OCI-LY3 (cell line): ENCODE measurements around the gene GPR52.

Experiments used
- H2AFZ ChIP-seq: fragments of 200-600, 300-600 bp; shearing (Covaris generic); 2 replicates; pipeline ENCODE4 v1.6.0; 2014; ENCODE audit warnings: antibody characterized with exemption, low read depth, low read length
- H3K27ac ChIP-seq: fragments of 200-600, 300-600 bp; sonication (generic); 2 replicates; pipeline ENCODE4 v1.5.1; 2014; ENCODE audit warnings: mild to moderate bottlenecking, low read length, moderate library complexity, mixed read lengths
- H3K27me3 ChIP-seq: fragments of 200-600, 300-600 bp; sonication (generic); 2 replicates; pipeline ENCODE4 v1.6.1; 2014; ENCODE audit warnings: low read depth, low read length, mixed read lengths
- H3K36me3 ChIP-seq: fragments of 200-600, 300-600 bp; sonication (generic); replicated peaks from 2 replicates; pipeline ENCODE3; 2014; ENCODE audit warnings: low read depth, low read length, mixed read lengths
- H3K4me1 ChIP-seq: fragments of 300-600, 200-600 bp; sonication (generic); 2 replicates; pipeline ENCODE4 v1.6.1; 2014; ENCODE audit warnings: low read length, mixed read lengths
- H3K4me2 ChIP-seq: fragments of 200-600, 300-600 bp; sonication (generic); 2 replicates; pipeline ENCODE4 v1.6.1; 2014; ENCODE audit warnings: low read length, mixed read lengths
- H3K4me3 ChIP-seq: fragments of 300-600, 200-600 bp; sonication (generic); 2 replicates; pipeline ENCODE4 v1.5.1; 2014; ENCODE audit warnings: antibody characterized with exemption, mild to moderate bottlenecking, low read length, moderate library complexity
- H3K79me2 ChIP-seq: fragments of 300-600, 200-600 bp; shearing (Covaris generic); 2 replicates; pipeline ENCODE4 v1.6.1; 2014; ENCODE audit warnings: mild to moderate bottlenecking, low read length, mixed read lengths
- H3K9ac ChIP-seq: fragments of 300-600, 200-600 bp; shearing (Covaris generic); 2 replicates; pipeline ENCODE4 v1.6.0; 2014; ENCODE audit warnings: mild to moderate bottlenecking, low read length, moderate library complexity
- H3K9me3 ChIP-seq: fragments of 200-600, 300-600 bp; shearing (Covaris generic); 2 replicates; pipeline ENCODE4 v1.6.1; 2014; ENCODE audit warnings: low read length, mixed read lengths; ENCODE audit not compliant: insufficient read depth
- H4K20me1 ChIP-seq: fragments of 200-600, 300-600 bp; sonication (generic); 2 replicates; pipeline ENCODE4 v1.6.1; 2016; ENCODE audit warnings: low read length, mixed read lengths; ENCODE audit not compliant: insufficient read depth
- EZH2phosphoT487 ChIP-seq: fragments of 200-600 bp; shearing (Covaris generic); IDR thresholded peaks from 2 replicates; pipeline ENCODE4 v1.6.1; 2018; ENCODE audit warnings: antibody characterized with exemption, mixed run types, low read depth
- TF ChIP-seq, protein P1 (sequence below): fragments of 200-600, 300-600 bp; sonication (generic); IDR thresholded peaks from 2 replicates; pipeline ENCODE4 v1.5.1; 2014; ENCODE audit warnings: antibody characterized with exemption, low read length, low read depth

GPR52 gene

GRCh38 chr1:174448974-174449373, 1.2 kb downstream of the GPR52 start:
- no peak overlapping the region for H3K4me2 ChIP-seq
- no peak for TF ChIP-seq EZH2phosphoT487
- TF ChIP-seq, protein P1, sequence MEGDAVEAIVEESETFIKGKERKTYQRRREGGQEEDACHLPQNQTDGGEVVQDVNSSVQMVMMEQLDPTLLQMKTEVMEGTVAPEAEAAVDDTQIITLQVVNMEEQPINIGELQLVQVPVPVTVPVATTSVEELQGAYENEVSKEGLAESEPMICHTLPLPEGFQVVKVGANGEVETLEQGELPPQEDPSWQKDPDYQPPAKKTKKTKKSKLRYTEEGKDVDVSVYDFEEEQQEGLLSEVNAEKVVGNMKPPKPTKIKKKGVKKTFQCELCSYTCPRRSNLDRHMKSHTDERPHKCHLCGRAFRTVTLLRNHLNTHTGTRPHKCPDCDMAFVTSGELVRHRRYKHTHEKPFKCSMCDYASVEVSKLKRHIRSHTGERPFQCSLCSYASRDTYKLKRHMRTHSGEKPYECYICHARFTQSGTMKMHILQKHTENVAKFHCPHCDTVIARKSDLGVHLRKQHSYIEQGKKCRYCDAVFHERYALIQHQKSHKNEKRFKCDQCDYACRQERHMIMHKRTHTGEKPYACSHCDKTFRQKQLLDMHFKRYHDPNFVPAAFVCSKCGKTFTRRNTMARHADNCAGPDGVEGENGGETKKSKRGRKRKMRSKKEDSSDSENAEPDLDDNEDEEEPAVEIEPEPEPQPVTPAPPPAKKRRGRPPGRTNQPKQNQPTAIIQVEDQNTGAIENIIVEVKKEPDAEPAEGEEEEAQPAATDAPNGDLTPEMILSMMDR: no peak
- no peaks in the 10 kb centered on the region for H3K79me2 ChIP-seq
- no peak overlapping the region for H2AFZ ChIP-seq
- no peaks in the 10 kb centered on the region for H3K9me3 ChIP-seq
- H3K27ac ChIP-seq: no peak overlapping the region
- H3K4me1 ChIP-seq: no peaks in the 10 kb centered on the region
- H3K27me3 ChIP-seq: no peaks in the 10 kb centered on the region
- no peaks in the 10 kb centered on the region for H3K36me3 ChIP-seq
- no peaks in the 10 kb centered on the region for H4K20me1 ChIP-seq
- H3K4me3 ChIP-seq: no peak overlapping the region
- H3K9ac ChIP-seq: no peak overlapping the region

GRCh38 chr1:174451408-174451807, 3.6 kb downstream of the GPR52 start:
- Histone ChIP-seq H3K36me3 (no peaks in the 10 kb centered on the region), H3K79me2 (no peaks in the 10 kb centered on the region), H3K27me3 (no peaks in the 10 kb centered on the region), H3K4me3 (no peak overlapping the region), H3K9ac (no peak overlapping the region), H3K4me2 (no peak overlapping the region), H3K27ac (no peak overlapping the region), H4K20me1 (no peaks in the 10 kb centered on the region), H2AFZ (no peak overlapping the region), H3K4me1 (no peaks in the 10 kb centered on the region), H3K9me3 (no peaks in the 10 kb centered on the region)
- TF ChIP-seq, protein P1: no peak
- TF ChIP-seq EZH2phosphoT487: no peak

GRCh38 chr1:174465855-174466254, 18.1 kb downstream of the GPR52 start:
- TF ChIP-seq, protein P1: no peak
- TF ChIP-seq EZH2phosphoT487: no peak
- Histone ChIP-seq H4K20me1 (no peaks in the 10 kb centered on the region), H2AFZ (no peak overlapping the region)

DNA sequence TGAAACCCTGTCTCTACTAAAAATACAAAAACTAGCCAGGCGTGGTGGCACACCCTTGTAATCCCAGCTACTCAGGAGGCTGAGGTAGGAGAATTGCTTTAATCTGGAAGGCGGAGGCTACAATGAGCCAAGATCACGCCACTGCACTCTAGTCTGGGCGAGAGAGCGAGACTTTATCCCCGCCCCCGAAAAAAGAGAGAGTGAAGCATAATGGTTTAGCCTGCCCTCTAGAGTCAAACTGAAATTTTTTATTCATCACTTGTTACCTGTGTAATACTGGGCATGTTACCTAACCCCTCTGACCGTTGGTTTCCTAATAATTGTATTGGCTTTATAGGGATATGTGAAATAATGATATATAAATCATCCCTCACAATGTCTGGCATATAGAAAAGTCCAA, 18.8 kb downstream of the GPR52 start:
- TF ChIP-seq, protein P1: 0 out of 2 replicates have a peak, but pooled peaks have one; percentile 13
- TF ChIP-seq EZH2phosphoT487: no peak
- Histone ChIP-seq H4K20me1 (no peaks in the 10 kb centered on the region), H3K36me3 (no peaks in the 10 kb centered on the region), H3K9ac (no peak overlapping the region), H3K4me3 (no peak overlapping the region), H2AFZ (no peak overlapping the region), H3K79me2 (no peaks in the 10 kb centered on the region), H3K9me3 (no peaks in the 10 kb centered on the region), H3K4me1 (no peaks in the 10 kb centered on the region), H3K27me3 (no peaks in the 10 kb centered on the region), H3K4me2 (no peak overlapping the region), H3K27ac (no peak overlapping the region)

More at GRCh38 chr1:174465855-174466254, 18.1 kb downstream of the GPR52 start:
- H3K27ac ChIP-seq: no peak overlapping the region
- no peaks in the 10 kb centered on the region for H3K27me3 ChIP-seq
- H3K4me3 ChIP-seq: no peak overlapping the region
- no peaks in the 10 kb centered on the region for H3K36me3 ChIP-seq
- H3K9me3 ChIP-seq: no peaks in the 10 kb centered on the region
- no peaks in the 10 kb centered on the region for H3K79me2 ChIP-seq
- H3K4me1 ChIP-seq: no peaks in the 10 kb centered on the region
- H3K4me2 ChIP-seq: no peak overlapping the region
- H3K9ac ChIP-seq: no peak overlapping the region
